ENCODE measurements around the gene VSIG4.

The VSIG4 gene

GRCh38 chrX:66046612-66047235 lies 6.8 kb upstream of the VSIG4 start:
- no peaks in the 10 kb centered on the region for H3K36me3 ChIP-seq (ENCODE audit: insufficient read depth, low read length)
- H3K9ac ChIP-seq (ENCODE audit: low read depth, low read length): no peak overlapping the region
- no peaks in the 10 kb centered on the region for H3K9me3 ChIP-seq (ENCODE audit: insufficient read depth, low read depth, low read length)
- WGBS: 67% methylated on average over 1 of the region's 2 CpGs
- no peak overlapping the region for H3K4me3 ChIP-seq (ENCODE audit: low read length)
- H3K27me3 ChIP-seq (ENCODE audit: insufficient read depth, low read length): no peaks in the 10 kb centered on the region
- H3K4me1 ChIP-seq (ENCODE audit: insufficient read depth, low read length): no peaks in the 10 kb centered on the region
- H3K27ac ChIP-seq (ENCODE audit: low read depth, low read length): no peak overlapping the region

- Histone ChIP-seq H3K9me3 (ENCODE audit: insufficient read depth, low read depth, low read length) (no peaks in the 10 kb centered on the region), H3K4me1 (ENCODE audit: insufficient read depth, low read length) (no peaks in the 10 kb centered on the region), H3K36me3 (ENCODE audit: insufficient read depth, low read length) (no peaks in the 10 kb centered on the region), H3K4me3 (ENCODE audit: low read length) (no peak overlapping the region), H3K27me3 (ENCODE audit: insufficient read depth, low read length) (no peaks in the 10 kb centered on the region), H3K9ac (ENCODE audit: low read depth, low read length) (no peak overlapping the region), H3K27ac (ENCODE audit: low read depth, low read length) (no peak overlapping the region)
These were observed 6.0 kb upstream of the VSIG4 start for GRCh38 chrX:66045894-66046293.

DNA sequence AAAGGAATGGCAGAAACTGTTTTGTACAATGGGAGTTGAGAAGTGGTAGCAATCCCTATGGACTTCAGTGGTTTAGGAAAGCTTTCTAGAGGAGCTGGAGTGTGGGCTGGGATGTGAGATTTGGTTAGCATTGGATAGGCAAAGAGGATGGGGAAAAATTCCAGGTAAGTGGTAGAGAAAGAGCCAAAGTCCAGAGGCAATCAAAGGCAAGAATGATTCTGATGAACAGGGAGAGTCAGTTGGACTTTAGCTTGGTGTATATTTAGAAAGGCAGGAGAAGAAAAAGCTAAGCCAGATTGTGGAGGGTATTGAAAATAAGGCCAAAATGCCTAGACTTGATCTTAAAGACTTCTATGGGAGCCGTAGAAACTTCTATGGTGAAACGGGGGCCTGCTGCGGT lies 3.7 kb upstream of the VSIG4 start:
- Histone ChIP-seq H3K27me3 (ENCODE audit: insufficient read depth, low read length) (no peaks in the 10 kb centered on the region), H3K4me3 (ENCODE audit: low read length) (no peak overlapping the region), H3K9me3 (ENCODE audit: insufficient read depth, low read depth, low read length) (no peaks in the 10 kb centered on the region)

GRCh38 chrX:66042307-66043077 lies 2.6 kb upstream of the VSIG4 start:
- H3K4me1 ChIP-seq (ENCODE audit: insufficient read depth, low read length): no peaks in the 10 kb centered on the region
- no peak overlapping the region for H3K9ac ChIP-seq (ENCODE audit: low read depth, low read length)
- no peak overlapping the region for H3K27ac ChIP-seq (ENCODE audit: low read depth, low read length)
- H3K9me3 ChIP-seq (ENCODE audit: insufficient read depth, low read depth, low read length): no peaks in the 10 kb centered on the region
- no peaks in the 10 kb centered on the region for H3K36me3 ChIP-seq (ENCODE audit: insufficient read depth, low read length)
- no peaks in the 10 kb centered on the region for H3K27me3 ChIP-seq (ENCODE audit: insufficient read depth, low read length)
- H3K4me3 ChIP-seq (ENCODE audit: low read length): no peak overlapping the region
- 88% methylated on average over 2 of the region's 3 CpGs for WGBS

More for the DNA sequence above, 3.7 kb upstream of the VSIG4 start:
- H3K27ac ChIP-seq (ENCODE audit: low read depth, low read length): no peak overlapping the region
- H3K36me3 ChIP-seq (ENCODE audit: insufficient read depth, low read length): no peaks in the 10 kb centered on the region
- WGBS: 96% methylated on average over 3 of the region's 3 CpGs
- H3K4me1 ChIP-seq (ENCODE audit: insufficient read depth, low read length): no peaks in the 10 kb centered on the region
- no peak overlapping the region for H3K9ac ChIP-seq (ENCODE audit: low read depth, low read length)

DNA sequence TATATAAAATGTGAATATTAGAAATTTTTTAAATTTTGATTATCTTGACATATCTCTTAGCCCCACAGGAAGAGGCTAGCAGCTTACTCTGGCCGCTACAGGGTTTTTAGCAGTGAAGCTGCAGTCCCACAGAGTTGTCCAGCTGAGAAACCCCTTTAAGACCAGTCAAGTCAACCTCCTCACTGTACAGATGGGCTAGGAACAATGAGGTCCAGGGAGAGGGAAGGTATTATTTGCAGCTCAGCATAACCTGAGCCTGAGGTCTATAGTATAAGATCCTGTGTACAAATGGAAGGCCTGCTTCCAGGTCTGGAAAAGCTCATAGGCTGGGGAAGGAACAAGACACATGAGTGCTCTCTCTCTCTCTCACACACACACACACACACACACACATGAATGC lies 1.8 kb downstream of the VSIG4 start:
- H3K27me3 ChIP-seq (ENCODE audit: insufficient read depth, low read length): no peaks in the 10 kb centered on the region
- no peaks in the 10 kb centered on the region for H3K9me3 ChIP-seq (ENCODE audit: insufficient read depth, low read depth, low read length)
- H3K9ac ChIP-seq (ENCODE audit: low read depth, low read length): no peak overlapping the region
- H3K27ac ChIP-seq (ENCODE audit: low read depth, low read length): no peak overlapping the region
- WGBS: 100% methylated on average over 1 of the region's 1 CpG
- H3K4me3 ChIP-seq (ENCODE audit: low read length): no peak overlapping the region
- 0 out of 2 replicates have a peak, but pooled peaks cover 4% of the 10 kb centered on the region for H3K4me1 ChIP-seq (ENCODE audit: insufficient read depth, low read length)
- H3K36me3 ChIP-seq (ENCODE audit: insufficient read depth, low read length): no peaks in the 10 kb centered on the region

DNA sequence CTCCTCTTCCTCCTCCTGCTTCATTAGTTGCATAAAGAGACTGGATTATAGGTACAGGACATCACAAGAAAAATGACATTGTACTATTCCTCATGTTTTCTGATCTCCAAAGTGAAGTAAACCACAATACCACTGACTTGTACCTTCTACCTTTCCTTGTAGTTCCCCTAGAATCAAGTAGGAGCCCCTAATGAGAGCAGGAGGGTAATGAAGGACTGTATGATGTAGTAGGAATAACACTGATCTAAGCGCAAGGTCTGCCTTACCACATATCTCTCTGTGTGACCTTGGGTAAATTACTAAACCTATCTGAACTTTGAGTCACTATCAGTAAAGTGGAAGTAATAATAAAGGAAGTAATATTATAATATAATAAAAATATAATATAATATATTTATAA lies 3.6 kb downstream of the VSIG4 start:
- Histone ChIP-seq H3K9me3 (ENCODE audit: insufficient read depth, low read depth, low read length) (no peaks in the 10 kb centered on the region), H3K27me3 (ENCODE audit: insufficient read depth, low read length) (no peaks in the 10 kb centered on the region), H3K4me3 (ENCODE audit: low read length) (no peak overlapping the region), H3K27ac (ENCODE audit: low read depth, low read length) (peak overlapping the region; percentile 51; the same call in 1 of the 2 replicates), H3K36me3 (ENCODE audit: insufficient read depth, low read length) (no peaks in the 10 kb centered on the region), H3K9ac (ENCODE audit: low read depth, low read length) (no peak overlapping the region), H3K4me1 (ENCODE audit: insufficient read depth, low read length) (0 out of 2 replicates have a peak, but pooled peaks cover 4% of the 10 kb centered on the region)
- no CpG with 5 or more reads among the region's 1 CpG for WGBS

DNA sequence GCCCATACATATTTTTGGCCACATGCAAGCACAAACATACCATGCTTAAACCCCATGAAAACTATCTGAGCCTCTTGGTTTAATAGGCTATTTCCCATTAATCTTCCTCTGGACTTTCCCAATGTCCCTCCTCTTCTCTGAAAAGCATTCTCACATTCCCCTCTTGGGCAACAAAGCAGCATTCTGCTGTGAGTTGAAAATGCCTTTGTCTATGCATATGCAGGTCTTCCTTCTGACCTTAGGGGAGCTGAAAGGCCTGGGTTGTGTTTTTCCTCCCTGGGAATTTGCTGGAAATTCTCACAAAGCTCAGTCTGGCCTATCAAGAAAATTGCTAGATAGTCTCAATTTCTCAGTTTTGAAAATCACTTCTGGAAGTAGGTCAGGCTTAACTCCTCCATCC lies 4.2 kb downstream of the VSIG4 start:
- Histone ChIP-seq H3K36me3 (ENCODE audit: insufficient read depth, low read length) (no peaks in the 10 kb centered on the region), H3K4me1 (ENCODE audit: insufficient read depth, low read length) (0 out of 2 replicates have a peak, but pooled peaks cover 4% of the 10 kb centered on the region), H3K27ac (ENCODE audit: low read depth, low read length) (no peak overlapping the region), H3K4me3 (ENCODE audit: low read length) (no peak overlapping the region), H3K27me3 (ENCODE audit: insufficient read depth, low read length) (no peaks in the 10 kb centered on the region), H3K9ac (ENCODE audit: low read depth, low read length) (no peak overlapping the region), H3K9me3 (ENCODE audit: insufficient read depth, low read depth, low read length) (no peaks in the 10 kb centered on the region)

DNA sequence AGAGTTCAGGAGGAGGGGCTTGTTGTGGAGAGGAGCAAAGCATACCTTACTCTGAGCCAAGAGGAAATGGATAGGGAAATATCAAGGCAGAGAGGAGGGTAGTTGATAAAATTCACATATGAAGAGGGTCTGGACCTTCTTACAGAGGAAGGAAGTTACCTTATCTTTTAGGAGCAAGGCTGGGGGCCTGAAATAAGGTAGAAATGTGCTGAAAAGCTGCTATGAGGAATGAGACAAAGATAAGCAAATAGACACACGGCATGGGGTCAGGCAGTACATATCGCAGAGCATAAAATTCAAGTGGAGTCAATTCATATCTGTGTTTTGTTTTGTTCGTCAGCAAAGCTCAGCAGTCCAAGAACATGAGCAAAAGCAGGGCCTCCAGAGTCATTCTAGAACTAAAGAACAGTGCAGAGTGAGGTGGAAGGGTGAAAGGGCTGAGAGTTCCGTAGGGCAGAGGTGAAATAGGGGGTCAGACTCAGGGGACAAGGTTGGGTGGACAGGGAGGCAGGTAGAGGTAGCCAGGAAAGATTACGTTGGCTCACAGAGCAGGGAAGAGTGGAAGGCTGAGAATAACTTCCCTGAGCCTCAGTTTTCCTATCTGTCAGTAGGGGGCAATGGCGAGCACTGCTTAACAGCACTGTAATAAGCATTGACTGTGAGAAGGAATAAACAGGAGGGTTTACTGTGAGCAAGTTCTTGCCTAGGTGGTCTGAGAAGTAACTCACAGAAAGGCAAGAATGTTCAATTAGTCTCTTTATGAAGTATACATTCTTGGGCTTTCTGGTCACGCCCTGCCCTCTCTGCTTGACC lies 9.2 kb downstream of the VSIG4 start:
- Histone ChIP-seq H3K27me3 (ENCODE audit: insufficient read depth, low read length) (no peaks in the 10 kb centered on the region), H3K36me3 (ENCODE audit: insufficient read depth, low read length) (no peaks in the 10 kb centered on the region), H3K4me1 (ENCODE audit: insufficient read depth, low read length) (no peaks in the 10 kb centered on the region), H3K9me3 (ENCODE audit: insufficient read depth, low read depth, low read length) (no peaks in the 10 kb centered on the region), H3K9ac (ENCODE audit: low read depth, low read length) (no peak overlapping the region), H3K4me3 (ENCODE audit: low read length) (no peak overlapping the region), H3K27ac (ENCODE audit: low read depth, low read length) (no peak overlapping the region)
- 58% methylated on average over 7 of the region's 7 CpGs for WGBS

- Histone ChIP-seq H3K4me3 (ENCODE audit: low read length) (no peak overlapping the region), H3K36me3 (ENCODE audit: insufficient read depth, low read length) (no peaks in the 10 kb centered on the region), H3K9ac (ENCODE audit: low read depth, low read length) (no peak overlapping the region), H3K27me3 (ENCODE audit: insufficient read depth, low read length) (no peaks in the 10 kb centered on the region), H3K4me1 (ENCODE audit: insufficient read depth, low read length) (no peaks in the 10 kb centered on the region), H3K9me3 (ENCODE audit: insufficient read depth, low read depth, low read length) (no peaks in the 10 kb centered on the region), H3K27ac (ENCODE audit: low read depth, low read length) (no peak overlapping the region)
- WGBS: 88% methylated on average over 2 of the region's 2 CpGs
These were observed 10.9 kb downstream of the VSIG4 start for GRCh38 chrX:66028936-66029335.

- Histone ChIP-seq H3K9ac (ENCODE audit: low read depth, low read length) (no peak overlapping the region), H3K4me3 (ENCODE audit: low read length) (no peak overlapping the region), H3K27ac (ENCODE audit: low read depth, low read length) (no peak overlapping the region), H3K4me1 (ENCODE audit: insufficient read depth, low read length) (no peaks in the 10 kb centered on the region), H3K27me3 (ENCODE audit: insufficient read depth, low read length) (no peaks in the 10 kb centered on the region), H3K9me3 (ENCODE audit: insufficient read depth, low read depth, low read length) (no peaks in the 10 kb centered on the region), H3K36me3 (ENCODE audit: insufficient read depth, low read length) (no peaks in the 10 kb centered on the region)
- WGBS: 94% methylated on average over 2 of the region's 2 CpGs
These were observed 15.3 kb downstream of the VSIG4 start for GRCh38 chrX:66024570-66024969.

GRCh38 chrX:66024092-66024467 lies 15.8 kb downstream of the VSIG4 start:
- no peaks in the 10 kb centered on the region for H3K9me3 ChIP-seq (ENCODE audit: insufficient read depth, low read depth, low read length)
- no peak overlapping the region for H3K4me3 ChIP-seq (ENCODE audit: low read length)
- H3K27ac ChIP-seq (ENCODE audit: low read depth, low read length): no peak overlapping the region
- WGBS: 67% methylated on average over 1 of the region's 1 CpG
- no peaks in the 10 kb centered on the region for H3K4me1 ChIP-seq (ENCODE audit: insufficient read depth, low read length)
- no peaks in the 10 kb centered on the region for H3K27me3 ChIP-seq (ENCODE audit: insufficient read depth, low read length)
- no peak overlapping the region for H3K9ac ChIP-seq (ENCODE audit: low read depth, low read length)
- no peaks in the 10 kb centered on the region for H3K36me3 ChIP-seq (ENCODE audit: insufficient read depth, low read length)

All from HUES64 (cell line).